ENCODE measurements around the gene TECTA. TPM values are rescaled to one million over a fixed set of nuclear protein-coding genes. Genes with fewer than 3 reads are reported as not detected.

The TECTA gene
- total RNA-seq, 4 donors from 2014 or later, result under 0.01 to 2.8 (median 1.1) TPM; not detected in 1

GRCh38 chr11:121082219-121082618, 18.8 kb upstream of the TECTA start:
- no peak for DNase-seq
- no peak overlapping the region for H3K27ac ChIP-seq
- TF ChIP-seq, protein P1, sequence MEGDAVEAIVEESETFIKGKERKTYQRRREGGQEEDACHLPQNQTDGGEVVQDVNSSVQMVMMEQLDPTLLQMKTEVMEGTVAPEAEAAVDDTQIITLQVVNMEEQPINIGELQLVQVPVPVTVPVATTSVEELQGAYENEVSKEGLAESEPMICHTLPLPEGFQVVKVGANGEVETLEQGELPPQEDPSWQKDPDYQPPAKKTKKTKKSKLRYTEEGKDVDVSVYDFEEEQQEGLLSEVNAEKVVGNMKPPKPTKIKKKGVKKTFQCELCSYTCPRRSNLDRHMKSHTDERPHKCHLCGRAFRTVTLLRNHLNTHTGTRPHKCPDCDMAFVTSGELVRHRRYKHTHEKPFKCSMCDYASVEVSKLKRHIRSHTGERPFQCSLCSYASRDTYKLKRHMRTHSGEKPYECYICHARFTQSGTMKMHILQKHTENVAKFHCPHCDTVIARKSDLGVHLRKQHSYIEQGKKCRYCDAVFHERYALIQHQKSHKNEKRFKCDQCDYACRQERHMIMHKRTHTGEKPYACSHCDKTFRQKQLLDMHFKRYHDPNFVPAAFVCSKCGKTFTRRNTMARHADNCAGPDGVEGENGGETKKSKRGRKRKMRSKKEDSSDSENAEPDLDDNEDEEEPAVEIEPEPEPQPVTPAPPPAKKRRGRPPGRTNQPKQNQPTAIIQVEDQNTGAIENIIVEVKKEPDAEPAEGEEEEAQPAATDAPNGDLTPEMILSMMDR (IDR thresholded peaks at IDR 0.05), result no peak
- no peak for TF ChIP-seq POLR2A (IDR thresholded peaks at IDR 0.05)
- no peaks in the 10 kb centered on the region for H3K27me3 ChIP-seq
- no peak overlapping the region for H3K4me3 ChIP-seq
- H3K9me3 ChIP-seq, result no peaks in the 10 kb centered on the region
- H3K4me1 ChIP-seq, result no peaks in the 10 kb centered on the region
- intact Hi-C loops (cut with DNase I; ENCODE audit: low total_unique reads), result no loop called here
- no peaks in the 10 kb centered on the region for H3K36me3 ChIP-seq

GRCh38 chr11:121082670-121083069, 18.4 kb upstream of the TECTA start:
- Histone ChIP-seq H3K4me3 (no peak overlapping the region), H3K9me3 (no peaks in the 10 kb centered on the region), H3K4me1 (no peaks in the 10 kb centered on the region), H3K36me3 (no peaks in the 10 kb centered on the region), H3K27ac (no peak overlapping the region), H3K27me3 (no peaks in the 10 kb centered on the region)
- no peak for DNase-seq
- TF ChIP-seq, protein P1 (IDR thresholded peaks at IDR 0.05), result no peak
- TF ChIP-seq POLR2A (IDR thresholded peaks at IDR 0.05), result no peak
- intact Hi-C loops (cut with DNase I; ENCODE audit: low total_unique reads), result no loop called here

DNA sequence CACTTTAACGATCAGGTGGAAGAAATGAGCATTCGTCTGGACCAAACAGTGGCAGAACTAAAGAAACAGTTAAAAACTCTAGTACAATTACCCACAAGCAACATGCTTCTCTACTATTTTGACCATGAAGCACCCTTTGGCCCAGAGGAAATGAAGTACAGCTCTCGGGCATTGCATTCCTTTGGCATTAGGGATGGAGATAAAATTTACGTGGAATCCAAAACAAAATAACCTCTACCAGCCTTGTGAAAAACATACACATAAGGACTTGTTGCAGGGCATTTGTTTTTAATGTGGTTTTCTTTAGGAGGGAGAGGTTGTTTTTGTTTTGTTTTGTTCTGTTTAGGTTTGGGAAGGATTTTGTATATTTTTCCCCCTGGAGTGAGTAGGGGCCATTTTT, 14.2 kb upstream of the TECTA start:
- Histone ChIP-seq H3K4me3 (no peak overlapping the region), H3K36me3 (no peaks in the 10 kb centered on the region), H3K4me1 (no peaks in the 10 kb centered on the region), H3K27me3 (no peaks in the 10 kb centered on the region), H3K27ac (no peak overlapping the region), H3K9me3 (no peaks in the 10 kb centered on the region)
- intact Hi-C loops (cut with DNase I; ENCODE audit: low total_unique reads), result no loop called here
- DNase-seq, result no peak
- no peak for TF ChIP-seq POLR2A (IDR thresholded peaks at IDR 0.05)
- TF ChIP-seq, protein P1 (IDR thresholded peaks at IDR 0.05), result no peak

DNA sequence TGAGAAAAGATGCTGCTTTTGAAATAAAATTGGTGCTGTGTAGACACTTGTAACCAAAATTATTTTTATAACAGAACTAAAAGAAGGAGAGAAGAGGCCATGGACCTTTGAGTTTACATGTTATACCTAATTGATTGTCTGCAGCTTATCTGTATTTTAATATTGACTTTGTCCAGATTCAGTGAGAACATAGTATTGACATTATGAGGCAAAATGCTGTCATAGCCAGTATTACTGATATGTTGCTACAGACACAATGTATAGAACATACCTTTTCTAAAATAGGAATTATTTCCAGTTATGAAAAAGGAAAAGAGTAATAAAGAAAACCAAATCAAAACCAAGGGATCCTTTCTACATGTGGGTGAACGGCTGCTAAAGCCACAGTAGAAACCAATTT, 11.5 kb upstream of the TECTA start:
- Histone ChIP-seq H3K4me1 (no peaks in the 10 kb centered on the region), H3K9me3 (no peaks in the 10 kb centered on the region), H3K36me3 (no peaks in the 10 kb centered on the region), H3K27ac (no peak overlapping the region), H3K27me3 (no peaks in the 10 kb centered on the region), H3K4me3 (no peak overlapping the region)
- DNase-seq, result no peak
- intact Hi-C loops (cut with DNase I; ENCODE audit: low total_unique reads), result no loop called here
- no peak for TF ChIP-seq POLR2A (IDR thresholded peaks at IDR 0.05)
- TF ChIP-seq, protein P1 (IDR thresholded peaks at IDR 0.05), result no peak

DNA sequence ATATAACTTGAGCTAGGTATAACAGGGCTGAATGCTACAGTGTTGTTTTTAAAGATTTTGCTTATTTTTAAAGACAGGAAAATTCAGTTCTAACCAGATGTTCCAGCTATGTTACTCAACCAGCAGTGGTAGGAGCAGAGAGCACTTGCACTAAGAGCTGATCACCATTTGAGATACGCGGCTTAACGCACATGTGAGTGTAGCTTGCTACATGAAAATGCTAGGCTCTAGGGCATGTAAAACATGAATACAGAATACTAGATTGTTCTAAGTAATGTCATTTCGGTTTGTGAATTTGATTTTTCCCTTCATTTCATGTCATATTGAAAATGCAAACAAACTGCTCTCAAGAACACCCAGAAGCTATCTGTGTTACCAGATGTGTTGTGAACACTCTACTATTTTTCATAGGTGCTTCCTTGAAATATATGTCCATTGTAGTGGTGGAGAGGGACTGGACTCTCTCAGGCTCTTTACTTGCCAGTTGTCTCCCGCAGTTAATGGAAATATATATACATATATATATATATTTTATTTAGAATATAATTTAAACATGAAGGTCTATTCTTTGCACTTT, 10.8 kb upstream of the TECTA start:
- Histone ChIP-seq H3K4me1 (no peaks in the 10 kb centered on the region), H3K4me3 (no peak overlapping the region), H3K9me3 (no peaks in the 10 kb centered on the region), H3K36me3 (no peaks in the 10 kb centered on the region), H3K27me3 (no peaks in the 10 kb centered on the region), H3K27ac (no peak overlapping the region)
- TF ChIP-seq, protein P1 (IDR thresholded peaks at IDR 0.05), result no peak
- no peak for TF ChIP-seq POLR2A (IDR thresholded peaks at IDR 0.05)
- no peak for DNase-seq
- intact Hi-C loops (cut with DNase I; ENCODE audit: low total_unique reads), result no loop called here
